ENCODE results near the gene ABCG1.

The ABCG1 gene

DNA sequence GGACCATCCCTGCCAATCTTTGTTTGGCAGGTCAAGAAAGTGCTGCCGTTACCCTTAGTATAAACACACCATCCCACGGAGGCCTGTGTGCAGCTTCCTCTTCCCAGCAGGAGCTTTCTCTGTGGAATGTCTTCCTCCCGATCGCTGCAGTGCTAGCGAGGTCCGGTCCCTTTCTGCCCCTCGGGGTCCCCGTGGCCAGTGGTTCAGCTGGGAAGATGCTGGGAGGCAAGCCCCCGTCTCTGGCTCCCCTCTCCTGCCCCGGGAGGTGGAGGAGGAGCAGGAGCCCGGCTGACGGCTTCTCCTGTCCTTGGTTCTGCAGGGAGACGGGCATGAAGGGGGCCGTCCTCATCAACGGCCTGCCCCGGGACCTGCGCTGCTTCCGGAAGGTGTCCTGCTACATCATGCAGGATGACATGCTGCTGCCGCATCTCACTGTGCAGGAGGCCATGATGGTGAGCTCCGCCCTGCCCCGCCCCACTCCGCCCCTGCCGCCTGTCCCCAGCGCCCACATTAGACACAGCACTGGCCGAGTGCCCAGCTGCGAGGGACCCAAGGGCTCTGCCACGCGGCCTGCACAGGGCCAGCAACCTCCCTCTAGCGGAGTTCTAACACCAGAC lies 54.2 kb downstream of the ABCG1 start:
- no peak for DNase-seq

DNA sequence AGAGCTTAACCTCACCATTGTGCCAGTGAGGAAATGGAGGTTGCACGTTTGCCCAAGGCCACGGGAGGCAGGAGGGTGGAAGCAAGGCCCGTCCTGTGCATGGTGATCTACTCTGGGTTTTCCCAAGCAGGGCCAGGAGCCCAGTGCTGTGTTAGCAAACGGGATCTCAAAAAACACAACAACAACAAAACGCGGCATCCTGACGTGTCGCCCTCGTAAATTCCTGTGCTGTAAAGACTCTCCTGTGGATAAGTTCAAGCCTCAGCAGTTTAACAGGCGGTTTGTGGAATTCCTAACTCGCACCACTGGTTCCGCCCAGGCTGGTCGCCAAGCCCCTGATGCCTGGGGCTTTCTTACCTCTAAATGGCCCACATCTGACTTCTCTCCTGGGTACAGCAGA lies 57.1 kb downstream of the ABCG1 start:
- no peak for DNase-seq

DNA sequence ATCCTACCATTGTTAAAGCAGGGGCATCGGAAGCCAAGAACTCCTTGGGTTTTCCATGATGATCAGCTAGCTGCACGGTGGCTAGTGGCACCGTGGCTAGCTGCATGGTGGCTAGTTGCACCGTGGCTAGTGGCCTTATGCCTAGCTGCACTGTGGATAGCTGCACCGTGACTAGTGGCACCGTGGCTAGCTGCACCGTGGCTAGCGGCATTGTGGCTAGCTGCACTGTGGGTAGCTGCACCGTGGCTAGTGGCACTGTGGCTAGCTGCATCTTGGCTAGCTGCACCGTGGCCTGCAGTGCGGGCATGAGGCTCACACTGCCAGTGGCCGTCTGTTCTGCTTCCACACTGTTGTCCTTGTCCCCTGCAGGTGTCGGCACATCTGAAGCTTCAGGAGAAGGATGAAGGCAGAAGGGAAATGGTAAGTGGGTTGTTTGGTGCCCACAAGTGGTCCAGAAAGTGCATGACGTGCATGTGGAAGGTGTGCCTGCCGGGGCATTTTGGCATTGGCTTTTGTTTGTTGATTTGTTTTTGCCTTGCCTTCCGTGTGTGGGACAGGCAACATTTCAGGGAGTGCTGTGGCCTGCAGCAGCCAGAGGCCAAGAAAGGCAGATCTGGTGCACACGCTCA lies 57.7 kb downstream of the ABCG1 start:
- peak; percentile 5 for DNase-seq

DNA sequence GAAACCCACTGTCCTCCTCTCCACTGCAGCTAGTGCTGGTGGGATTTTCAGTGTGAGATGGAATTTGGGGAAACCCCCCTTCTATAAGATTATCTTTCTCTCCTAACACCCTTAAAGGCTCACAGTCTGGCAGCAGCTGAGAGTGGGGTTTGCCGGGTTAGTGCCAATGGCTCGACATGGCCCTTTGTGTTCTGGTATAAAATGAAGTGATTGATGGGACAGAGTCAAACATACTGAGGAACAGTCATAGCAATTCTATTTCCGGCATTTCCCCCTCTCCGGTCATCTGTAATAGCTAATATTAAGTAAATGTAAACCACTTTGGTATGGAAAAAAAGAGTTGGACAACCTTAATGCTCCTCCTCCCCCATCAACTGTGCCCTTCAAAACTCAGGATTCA lies 58.7 kb downstream of the ABCG1 start:
- DNase-seq, result no peak

DNA sequence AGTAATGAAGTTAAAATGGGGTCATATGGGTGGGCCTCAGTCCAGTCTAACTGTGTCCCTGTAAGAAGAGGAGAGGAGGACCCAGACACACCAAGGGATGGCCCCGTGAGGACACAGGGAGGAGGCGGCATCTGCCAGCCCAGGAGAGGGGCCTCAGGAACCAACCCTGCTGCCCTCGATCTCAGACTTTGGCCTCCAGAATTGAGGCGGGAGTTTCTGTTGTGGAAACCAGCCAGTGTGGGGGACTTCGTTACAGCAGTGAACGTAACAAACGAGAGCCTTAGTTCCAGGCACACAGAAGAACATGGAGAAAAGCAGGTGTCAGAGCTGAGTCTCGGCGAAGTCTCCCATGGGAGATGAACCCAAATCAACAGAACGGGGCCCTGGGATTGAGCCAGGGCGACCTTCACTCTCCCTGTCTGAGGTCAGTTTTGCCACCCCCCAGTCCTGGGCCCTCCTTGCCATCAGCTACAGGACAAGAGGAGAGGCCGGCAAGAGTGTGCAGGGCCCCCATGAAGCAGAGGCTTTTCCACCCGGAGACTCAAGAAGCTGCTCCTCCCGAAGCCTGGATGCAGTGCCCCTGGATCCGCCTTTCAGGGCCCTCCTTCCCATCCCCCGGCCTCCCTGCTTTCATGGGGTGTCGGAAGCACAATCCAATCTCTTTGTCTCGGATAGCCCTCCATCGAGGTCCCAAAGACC lies 59.7 kb downstream of the ABCG1 start:
- DNase-seq, result no peak

DNA sequence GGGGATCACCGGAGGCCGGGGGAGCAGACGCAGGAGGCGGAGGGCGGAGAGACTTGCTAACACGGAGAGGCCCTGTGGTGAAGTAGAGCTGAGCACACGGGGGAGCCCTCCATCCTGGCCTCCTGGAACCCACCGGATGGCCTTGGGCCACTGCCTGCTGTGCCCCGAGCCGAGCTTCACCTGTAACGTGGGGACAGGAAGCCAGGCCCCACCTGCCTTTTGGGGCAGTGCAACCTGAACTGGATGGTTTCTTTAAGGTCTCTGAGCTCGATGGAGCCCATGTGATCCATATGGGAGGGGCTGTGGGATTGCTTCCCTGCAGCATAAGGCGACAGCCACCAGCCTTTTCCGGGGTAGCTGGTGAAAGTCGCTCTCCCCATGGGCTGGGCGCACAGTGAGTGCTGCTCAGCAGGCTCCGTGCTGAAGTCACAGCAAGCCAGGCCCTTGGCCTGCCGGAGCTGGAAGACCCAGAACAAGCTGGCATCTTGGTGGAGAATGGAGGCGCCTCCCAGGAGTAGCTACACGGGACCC lies 60.5 kb downstream of the ABCG1 start:
- DNase-seq, result no peak

DNA sequence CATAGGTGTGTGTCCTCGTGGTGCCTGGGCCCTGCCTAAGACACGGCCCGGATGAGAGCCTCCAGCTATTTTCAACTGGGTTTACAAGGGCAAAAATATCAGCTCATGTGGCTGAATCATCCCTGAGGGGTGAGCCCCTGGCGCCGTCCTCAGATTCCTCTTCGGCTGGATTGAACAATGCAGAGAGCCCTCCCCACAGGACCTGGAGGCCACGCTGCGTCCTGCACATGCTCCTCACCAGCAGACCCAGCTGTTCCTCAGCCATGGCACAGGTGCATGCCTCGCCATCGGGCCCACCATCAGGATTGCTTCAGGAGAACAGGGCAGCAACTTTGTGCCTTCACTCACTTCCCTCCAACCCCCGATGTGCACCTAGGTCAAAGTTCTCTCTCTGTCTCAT lies 60.9 kb downstream of the ABCG1 start:
- no peak for DNase-seq

DNA sequence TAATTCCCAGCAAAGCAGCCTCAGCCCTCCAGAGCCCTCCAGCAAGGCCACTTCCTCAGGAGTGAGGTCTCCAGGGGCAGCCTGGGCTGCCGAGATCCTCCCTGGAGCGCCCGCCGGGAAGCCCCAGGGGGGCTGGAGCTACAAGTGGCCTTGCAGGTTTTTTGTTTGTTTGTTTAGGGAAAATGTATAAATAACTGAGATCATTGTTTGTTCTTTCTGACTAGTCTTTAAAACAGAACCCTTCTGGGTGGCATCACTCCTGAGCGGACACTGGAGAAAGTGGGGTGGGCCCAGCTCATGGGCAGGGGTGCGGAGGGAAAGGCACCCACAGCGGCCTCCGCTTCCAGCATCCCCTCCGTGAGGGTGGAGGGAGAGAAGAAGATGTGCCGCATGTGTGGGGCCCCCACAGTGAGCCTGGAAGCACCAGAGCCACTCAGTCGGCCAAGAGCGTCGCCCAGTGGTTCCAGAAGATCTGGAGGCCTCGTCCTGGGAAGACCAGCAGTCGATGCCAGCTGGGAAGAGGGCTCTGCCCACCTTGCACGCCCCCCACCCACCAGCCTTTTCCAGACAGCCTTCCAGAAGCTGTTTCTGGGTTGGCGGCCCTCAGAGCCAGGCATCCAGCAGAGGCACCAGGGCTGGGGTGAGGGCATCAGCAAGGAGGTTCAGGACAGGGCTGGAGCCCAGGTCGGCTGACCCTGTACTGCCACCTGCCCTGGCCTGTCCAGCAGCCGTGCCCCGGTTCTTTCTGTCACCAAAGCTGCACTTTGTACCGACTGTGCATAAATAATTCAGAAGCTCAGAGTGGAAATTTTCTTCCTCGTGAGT lies 61.6 kb downstream of the ABCG1 start:
- DNase-seq, result no peak

DNA sequence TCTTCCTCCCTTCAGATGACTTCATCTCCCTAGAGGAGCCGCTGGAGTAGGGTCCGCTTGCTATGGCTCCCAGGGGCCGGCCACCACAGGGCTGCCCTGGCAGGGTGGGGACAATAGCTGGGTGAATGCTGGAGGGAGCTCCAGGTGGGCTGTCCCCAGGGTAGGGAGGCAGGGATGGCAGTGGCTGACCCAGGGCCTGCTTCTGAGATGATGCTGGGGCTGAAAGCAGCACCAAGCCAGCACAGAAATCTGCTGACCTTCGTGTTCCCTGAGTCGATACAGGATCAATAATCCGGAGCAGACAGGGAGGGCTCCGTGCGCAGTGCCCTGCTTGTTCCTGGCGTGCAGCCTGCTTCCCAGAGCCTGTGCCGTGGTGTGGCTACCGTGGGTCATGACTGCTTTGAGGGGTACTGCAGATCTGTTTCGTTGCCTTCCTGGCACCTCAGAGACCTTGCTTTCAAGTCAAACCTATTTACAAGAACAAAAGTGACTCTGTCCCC lies 62.3 kb downstream of the ABCG1 start:
- no peak for DNase-seq

DNA sequence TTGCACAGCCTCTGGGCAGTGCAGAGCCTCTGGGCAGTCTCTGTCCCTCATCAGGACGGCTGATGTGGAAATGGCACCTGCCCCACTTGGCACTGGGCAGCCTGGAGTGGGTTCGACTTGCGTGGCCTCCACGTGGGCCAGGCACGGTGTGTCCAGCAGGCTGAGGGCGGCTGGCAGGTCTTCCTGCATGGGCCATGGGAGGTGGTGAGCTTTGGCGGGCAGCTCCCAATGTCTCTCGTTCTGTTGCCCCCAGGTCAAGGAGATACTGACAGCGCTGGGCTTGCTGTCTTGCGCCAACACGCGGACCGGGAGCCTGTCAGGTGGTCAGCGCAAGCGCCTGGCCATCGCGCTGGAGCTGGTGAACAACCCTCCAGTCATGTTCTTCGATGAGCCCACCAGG lies 63.1 kb downstream of the ABCG1 start:
- no peak for DNase-seq

DNA sequence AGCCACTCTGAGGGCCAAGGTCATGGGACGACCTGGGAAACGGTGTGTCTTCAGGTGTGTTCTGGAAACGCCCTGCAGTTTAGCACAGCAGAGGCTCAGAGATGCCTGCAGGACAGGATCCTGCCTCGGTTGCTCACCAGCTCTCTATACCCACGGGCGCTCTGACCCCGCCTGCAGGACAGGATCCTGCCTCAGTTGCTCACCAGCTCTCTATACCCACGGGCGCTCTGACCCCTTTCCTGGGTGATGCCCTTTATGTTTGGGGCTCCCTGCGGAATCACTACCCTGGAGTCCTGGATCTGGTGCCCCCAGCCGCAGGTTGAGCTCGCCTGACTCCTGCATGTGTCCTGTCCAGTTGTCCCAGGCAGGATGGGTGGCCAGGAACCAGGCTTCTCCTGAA lies 63.8 kb downstream of the ABCG1 start:
- DNase-seq, result no peak

DNA sequence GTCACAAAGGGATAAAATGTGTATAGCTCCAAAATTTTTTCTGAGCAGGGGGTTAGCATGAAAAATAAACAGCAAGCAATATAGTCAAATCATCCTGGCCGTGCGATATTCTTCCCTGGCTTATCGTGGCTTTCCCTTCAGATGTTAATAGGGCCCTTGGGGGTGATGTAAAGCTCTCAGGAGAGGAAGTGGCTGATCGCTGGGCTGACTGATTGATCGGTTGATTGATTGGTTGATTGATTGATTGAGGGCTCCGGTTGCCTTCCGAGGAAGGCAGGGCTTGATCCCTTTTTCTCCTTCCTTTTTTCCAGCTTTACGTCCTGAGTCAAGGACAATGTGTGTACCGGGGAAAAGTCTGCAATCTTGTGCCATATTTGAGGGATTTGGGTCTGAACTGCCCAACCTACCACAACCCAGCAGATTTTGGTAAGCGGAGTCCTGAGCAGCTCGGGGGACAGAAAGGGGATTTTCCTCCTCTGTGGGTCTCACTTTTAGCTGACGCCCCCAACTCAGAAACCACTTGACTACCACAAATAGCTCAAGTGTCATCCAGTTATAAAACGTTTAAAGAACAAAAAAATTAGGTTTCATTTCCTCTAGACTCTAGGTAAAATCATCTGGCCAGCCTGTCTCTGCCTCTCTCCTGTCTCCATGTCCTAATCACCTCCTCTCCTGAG lies 66.8 kb downstream of the ABCG1 start:
- DNase-seq, result no peak

DNA sequence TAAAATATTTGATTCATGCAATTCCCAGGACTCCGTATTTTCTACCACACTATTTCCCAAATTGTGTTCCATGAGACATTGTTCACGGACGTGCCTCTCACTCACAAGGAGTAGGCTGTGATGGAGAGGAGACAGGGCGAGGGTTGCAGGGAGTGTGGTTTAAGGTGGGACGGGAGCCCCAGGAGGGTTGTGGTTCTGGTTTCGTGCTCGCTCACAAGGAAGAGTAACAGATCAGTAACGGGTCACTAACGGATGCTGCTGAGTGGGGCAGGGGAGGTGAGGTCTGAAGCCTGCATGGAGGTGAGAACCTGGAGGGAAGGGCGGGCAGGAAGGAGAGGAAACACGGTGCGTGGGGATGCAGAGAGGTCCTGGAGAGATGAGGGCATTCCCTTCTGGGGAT lies 67.5 kb downstream of the ABCG1 start:
- DNase-seq, result no peak

DNA sequence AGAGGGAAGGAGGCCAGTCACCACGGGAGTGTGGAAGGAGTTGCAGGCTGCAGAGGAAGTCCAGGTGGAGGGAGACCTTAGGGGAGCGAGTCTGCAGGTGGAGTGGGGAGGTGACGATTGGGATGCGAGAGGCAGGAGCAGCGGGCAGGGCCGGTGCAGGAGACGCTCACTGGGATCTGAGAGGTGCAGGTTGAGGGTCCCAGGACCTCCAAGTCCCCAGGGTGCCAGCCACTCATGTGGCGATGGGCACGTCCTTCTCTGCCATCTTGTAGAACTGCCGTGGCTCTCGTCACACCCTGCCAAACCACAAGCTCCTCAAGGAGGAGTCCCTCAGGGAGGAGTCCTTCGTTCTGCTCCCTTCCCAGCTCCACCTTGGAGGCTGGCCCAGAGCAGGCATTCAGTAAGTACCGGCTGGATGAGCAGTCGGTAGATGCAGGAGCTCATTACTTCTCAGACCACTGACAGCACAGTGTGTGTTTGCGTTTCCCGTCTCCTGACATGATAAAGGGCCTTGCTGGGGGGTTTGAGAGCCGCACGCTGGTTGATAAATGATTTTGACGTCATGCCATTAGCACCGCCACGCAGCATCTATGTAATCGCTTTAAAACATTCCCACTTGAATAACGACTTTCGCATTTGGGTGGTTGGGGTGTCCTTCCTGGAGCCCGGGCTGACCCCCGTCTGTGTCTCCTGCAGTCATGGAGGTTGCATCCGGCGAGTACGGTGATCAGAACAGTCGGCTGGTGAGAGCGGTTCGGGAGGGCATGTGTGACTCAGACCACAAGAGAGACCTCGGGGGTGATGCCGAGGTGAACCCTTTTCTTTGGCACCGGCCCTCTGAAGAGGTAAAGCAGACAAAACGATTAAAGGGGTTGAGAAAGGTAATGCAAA lies 68.5 kb downstream of the ABCG1 start:
- no peak for DNase-seq

DNA sequence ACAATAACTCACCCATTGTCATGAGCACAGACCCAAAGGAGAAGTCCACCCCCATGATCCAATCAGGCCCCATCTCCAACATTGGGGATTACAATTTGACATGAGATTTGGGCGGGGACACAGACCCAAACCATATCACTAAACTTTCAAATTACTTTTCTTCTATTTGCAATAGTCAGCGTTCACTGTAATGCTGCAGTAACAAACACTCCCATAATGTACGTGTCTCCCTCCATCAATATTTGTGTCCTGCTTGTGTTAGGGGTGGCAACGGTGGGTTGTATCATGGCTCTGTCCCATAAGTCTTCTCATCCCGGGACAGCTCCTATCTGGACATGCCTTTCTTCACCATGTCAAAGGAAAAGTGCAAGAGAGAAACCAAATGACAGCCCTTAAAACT lies 70.0 kb downstream of the ABCG1 start:
- DNase-seq, result no peak

DNA sequence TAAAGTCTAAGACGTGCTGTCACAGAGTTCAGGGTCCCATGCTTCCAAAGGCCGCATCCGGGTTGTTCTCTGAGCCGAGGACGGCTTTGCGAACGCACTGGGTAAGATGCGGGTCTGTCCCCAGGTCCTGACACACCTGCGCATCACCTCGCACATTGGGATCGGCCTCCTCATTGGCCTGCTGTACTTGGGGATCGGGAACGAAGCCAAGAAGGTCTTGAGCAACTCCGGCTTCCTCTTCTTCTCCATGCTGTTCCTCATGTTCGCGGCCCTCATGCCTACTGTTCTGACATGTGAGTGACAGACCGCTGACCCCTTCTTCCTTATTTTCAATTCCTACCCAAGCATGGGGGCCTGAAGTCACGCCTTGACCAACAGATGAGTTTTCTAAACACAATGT lies 71.0 kb downstream of the ABCG1 start:
- no peak for DNase-seq

DNA sequence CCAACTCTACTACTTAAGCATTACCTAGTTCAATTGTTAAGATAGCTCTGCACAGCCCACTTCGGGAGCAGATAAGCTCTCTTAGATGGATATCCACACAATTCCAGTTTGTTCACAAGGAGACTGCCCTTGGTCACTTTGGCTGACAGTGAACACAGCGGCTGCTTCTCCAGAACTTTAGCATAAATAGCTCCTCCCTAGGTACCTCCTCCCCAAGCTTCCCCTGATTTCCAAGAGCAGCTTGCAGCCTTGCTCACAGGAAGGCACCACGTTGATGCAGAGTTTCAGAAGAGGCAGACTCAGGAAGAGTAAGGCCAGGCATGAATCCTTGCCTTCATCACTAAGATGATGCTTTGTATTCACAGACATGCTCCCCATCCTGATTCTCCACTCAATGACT lies 71.6 kb downstream of the ABCG1 start:
- DNase-seq, result no peak

DNA sequence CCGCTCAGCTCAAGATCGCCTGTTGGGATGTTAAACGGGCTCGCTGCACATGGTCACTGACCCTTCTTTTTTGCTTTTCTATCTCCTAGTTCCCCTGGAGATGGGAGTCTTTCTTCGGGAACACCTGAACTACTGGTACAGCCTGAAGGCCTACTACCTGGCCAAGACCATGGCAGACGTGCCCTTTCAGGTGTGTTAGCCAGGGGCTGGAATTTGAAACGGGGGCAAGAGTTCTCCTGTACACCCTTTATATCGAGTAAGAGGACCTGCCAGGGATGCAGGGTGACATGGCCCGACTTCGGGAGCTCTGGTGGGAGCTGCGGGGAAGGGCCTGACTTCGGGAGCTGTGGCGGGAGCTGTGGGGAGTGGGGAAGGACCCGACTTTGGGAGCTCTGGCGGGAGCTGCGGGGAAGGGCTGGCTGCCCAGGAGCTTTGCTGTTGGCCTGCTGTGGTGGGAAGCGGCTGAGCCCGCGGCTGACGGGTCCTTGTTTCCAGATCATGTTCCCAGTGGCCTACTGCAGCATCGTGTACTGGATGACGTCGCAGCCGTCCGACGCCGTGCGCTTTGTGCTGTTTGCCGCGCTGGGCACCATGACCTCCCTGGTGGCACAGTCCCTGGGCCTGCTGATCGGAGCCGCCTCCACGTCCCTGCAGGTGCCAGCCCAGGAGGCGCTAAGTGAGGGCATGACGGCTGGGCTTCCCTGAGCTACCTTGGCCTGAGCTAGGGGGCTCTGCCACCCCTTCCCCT lies 72.2 kb downstream of the ABCG1 start:
- no peak for DNase-seq

DNA sequence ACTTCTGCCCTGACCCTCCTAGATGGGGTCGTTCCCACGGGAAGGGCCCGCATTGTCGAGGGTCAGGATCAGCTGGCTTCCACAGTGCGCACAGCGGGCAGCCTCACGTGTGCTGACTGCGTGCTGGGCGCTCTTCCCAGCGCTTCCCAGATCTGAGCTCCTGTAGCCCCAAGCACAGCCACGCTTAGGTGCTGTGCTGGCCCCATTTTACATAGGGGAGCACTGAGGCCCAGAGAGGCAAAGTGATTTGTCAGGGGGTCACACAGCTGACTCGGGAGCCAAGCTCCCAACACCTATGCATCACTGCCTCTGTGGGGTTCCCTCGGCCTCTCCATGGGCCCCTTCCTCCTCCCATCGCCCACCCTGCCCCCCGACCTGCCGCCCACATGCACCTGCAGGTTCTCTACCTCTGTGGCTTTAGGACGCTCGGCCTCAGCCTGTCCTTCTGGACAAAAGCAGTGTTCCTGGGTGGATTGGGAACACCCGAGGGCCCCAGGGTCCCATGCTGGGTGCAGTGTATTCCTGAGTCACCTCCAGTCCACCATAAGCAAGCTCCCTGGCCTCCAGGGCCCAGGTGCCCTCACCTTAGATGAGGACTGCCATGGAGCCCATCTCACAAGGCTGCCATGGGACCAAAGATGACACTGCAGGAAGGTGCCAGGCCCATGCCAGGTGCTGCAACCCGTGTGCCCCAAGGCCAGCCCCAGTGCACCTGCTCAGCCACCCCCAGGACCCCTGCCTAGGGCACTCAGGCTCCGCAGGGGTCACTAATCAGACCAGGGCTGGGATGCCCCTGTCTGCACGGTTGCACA lies 73.0 kb downstream of the ABCG1 start:
- no peak for DNase-seq
